Stimulated activated naive CD8-positive, alpha-beta T cell treated with anti-CD3 and anti-CD28 coated beads, Interleukin-15, Interleukin-2, amounts not matched to agents 100 U/mL and 50 U/mL, for 24 hours (primary cell): ENCODE results near the gene MRGPRG.
"Not testable (repeated sequence)": the region's sequence is repeated elsewhere in the genome, so short reads cannot be mapped to it uniquely, and the experiment has no call there.

Source experiments
- ATAC-seq: fragments of 150-1000 bp; cut with Tn5 transposase; one replicate; pipeline ENCODE4 v1.10.0; 2021
- DNase-seq: peaks from one replicate; pipeline ENCODE4 v3.0.0; 2021

MRGPRG gene, protein sequence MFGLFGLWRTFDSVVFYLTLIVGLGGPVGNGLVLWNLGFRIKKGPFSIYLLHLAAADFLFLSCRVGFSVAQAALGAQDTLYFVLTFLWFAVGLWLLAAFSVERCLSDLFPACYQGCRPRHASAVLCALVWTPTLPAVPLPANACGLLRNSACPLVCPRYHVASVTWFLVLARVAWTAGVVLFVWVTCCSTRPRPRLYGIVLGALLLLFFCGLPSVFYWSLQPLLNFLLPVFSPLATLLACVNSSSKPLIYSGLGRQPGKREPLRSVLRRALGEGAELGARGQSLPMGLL

GRCh38 chr11:3218483-3219280 is at the start of gene MRGPRG:
TSS of gene MRGPRG (minus strand) at chr11:3218813. CDS start at chr11:3218813, 0 bp downstream.
- DNase-seq (no peak), ATAC-seq (no peak)

DNA sequence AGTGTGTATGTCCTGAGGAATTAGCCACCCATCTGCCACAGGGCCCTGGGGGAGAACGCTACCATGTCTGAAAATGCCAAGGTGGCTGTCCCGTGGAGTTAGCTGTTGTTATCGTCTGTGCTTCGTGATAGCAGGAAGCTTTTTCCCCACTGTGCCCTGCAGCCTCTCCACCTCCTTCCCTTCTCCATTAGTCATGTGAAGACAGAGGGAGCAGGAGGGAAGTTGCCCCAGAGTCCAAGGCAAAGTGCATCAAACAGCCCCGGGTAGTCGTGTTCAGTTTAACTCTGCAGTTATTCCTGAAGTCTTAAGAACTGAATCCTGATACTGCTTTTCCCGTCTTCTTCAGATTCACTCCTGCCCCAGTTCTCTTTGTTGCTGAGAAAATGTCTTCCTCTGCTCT is 43.9 kb upstream of the MRGPRG start:
- not testable (repeated sequence) for ATAC-seq, DNase-seq

DNA sequence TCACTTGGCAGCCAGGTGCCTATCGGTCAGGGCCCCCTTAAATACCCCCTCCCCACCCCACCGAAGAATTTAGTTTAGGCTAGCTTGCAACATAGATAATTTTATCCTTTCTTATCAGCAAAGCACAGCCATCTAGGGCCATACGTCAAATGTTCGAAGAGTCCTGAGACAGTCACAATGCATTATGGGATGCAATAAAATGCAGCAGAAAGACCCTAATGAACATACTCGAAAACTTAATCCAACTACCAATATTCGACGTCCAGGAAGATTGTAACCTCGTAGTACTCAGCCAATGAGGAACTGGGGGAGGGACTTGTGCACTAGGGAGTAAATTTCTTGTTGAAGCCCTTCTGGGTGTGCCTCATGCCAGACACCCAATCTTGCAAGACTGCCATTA is 43.2 kb upstream of the MRGPRG start:
- ATAC-seq, DNase-seq: not testable (repeated sequence)

GRCh38 chr11:3257509-3257908 is 38.9 kb upstream of the MRGPRG start:
- not testable (repeated sequence) for ATAC-seq, DNase-seq

- not testable (repeated sequence) for DNase-seq, ATAC-seq
Observed at GRCh38 chr11:3255241-3255640, 36.6 kb upstream of the MRGPRG start.

DNA sequence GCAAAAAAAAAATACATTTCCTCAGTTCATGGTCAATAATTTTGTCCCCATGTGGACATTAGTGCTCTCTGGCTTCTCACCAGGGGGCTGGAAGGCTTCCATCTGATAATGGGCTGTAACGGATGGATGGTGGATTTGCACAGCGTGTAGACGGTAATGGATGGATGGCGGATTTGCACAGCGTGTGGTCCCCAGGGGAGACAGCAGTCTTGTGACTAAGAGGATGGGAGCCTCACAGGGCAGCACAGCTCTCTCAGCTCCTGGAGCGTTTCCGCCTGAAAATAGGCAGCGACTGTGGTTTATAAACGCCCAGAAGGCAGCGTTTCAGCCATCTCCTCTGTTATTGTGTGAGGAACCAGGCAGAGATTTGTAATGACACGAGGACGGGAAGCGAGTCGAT is 36.2 kb upstream of the MRGPRG start:
- ATAC-seq, DNase-seq: not testable (repeated sequence)

- DNase-seq, result no peak
- ATAC-seq, result no peak
Observed at GRCh38 chr11:3245071-3245470, 26.5 kb upstream of the MRGPRG start.

GRCh38 chr11:3243880-3244279 is 25.3 kb upstream of the MRGPRG start:
- DNase-seq, result no peak
- ATAC-seq, result no peak

GRCh38 chr11:3237119-3237518 is 18.5 kb upstream of the MRGPRG start:
- no peak for ATAC-seq

DNA sequence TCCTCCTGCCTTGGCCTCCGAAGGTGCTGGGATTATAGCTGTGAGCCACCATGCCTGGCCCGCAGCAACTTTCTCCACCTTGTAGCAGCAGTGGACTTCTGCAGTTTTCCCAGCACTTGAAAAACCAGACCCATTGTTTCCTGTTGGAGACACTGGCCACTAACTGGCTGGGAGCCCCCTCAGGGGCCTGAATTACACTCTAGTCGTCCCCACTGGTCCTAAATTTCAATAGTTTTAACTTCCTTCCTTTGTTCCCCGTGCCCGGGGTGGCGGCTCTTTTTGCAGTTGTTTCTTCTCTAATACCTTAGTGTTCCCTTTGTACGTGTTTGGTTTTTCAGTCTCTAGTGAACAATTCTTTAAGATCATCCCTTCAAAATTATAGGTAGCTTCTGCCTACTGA is 16.2 kb upstream of the MRGPRG start:
- DNase-seq (no peak), ATAC-seq (no peak)

More at GRCh38 chr11:3237119-3237518, 18.5 kb upstream of the MRGPRG start:
- no peak for DNase-seq

- DNase-seq, result no peak
- ATAC-seq, result no peak
Observed at GRCh38 chr11:3232956-3233355, 14.3 kb upstream of the MRGPRG start.

GRCh38 chr11:3231851-3232744 is 13.5 kb upstream of the MRGPRG start, which contains the start of gene MRGPRE:
TSS of gene MRGPRE (minus strand) at chr11:3232417. CDS start at chr11:3228799, 3,618 bp downstream.
- no peak for DNase-seq
- ATAC-seq, result no peak

GRCh38 chr11:3231550-3231850 is 12.9 kb upstream of the MRGPRG start:
- DNase-seq (no peak), ATAC-seq (no peak)

GRCh38 chr11:3230636-3231549 is 12.3 kb upstream of the MRGPRG start:
- DNase-seq (no peak), ATAC-seq (no peak)

GRCh38 chr11:3229673-3230630 is 11.3 kb upstream of the MRGPRG start:
- ATAC-seq, result no peak
- DNase-seq, result no peak

GRCh38 chr11:3228445-3228829 is 9.8 kb upstream of the MRGPRG start:
- ATAC-seq, result no peak
- DNase-seq, result no peak

DNA sequence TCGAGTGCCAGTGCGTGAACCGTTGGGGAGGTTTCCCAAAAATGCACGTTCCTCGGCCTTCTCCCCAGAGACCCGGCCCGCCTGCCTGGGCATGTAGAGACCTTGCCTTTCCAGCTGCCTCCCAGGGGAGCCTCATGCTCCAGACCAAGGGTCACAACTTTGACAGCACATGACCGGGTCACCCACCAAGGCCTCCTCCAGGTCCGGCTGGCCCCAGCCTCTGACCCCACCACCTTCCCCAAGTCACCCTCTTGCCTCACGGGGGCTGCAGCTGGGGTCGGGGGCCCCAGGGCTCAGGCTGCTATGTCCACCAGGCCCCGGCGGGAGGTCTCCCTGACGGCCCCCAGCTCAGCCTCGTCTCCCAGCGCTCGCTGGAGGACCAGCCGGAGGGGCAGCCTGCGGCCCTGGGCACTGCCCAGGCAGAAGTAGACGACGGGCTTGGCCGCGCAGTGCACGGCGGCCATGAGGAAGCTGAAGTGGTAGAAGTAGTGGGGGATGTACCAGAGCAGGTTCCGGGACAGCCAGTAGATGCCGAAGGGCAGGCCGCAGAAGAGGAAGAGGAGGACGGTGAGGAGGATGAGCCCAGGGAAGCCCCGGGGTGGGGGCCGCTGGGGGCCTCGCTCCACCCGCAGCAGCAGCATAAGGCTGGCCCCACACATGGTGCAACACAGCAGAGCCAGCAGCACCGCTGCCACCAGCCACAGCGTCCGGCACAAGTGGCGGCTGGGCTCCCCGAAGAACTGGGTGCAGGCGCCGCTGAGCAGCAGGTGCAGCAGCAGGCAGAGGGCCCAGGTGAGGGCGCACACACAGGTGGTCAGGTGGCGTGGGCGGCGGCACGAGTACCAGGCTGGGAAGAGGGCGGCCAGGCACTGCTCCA is 9.2 kb upstream of the MRGPRG start:
- DNase-seq (no peak), ATAC-seq (no peak)

GRCh38 chr11:3226846-3227567 is 8.4 kb upstream of the MRGPRG start:
- no peak for ATAC-seq
- DNase-seq, result no peak
